ENCODE measurements around the gene SLC17A9.

The SLC17A9 gene

GRCh38 chr20:62971211-62971949, 18.9 kb downstream of the SLC17A9 start:
- DNase-seq (ENCODE audit: low read depth) = no peak
- TF ChIP-seq CTCF (IDR thresholded peaks at IDR 0.05; ENCODE audit: insufficient read depth, low read depth, low read length, missing control alignments) = no peak

GRCh38 chr20:62971950-62972844, 19.7 kb downstream of the SLC17A9 start:
- no peak overlapping the region for H3K4me3 ChIP-seq (ENCODE audit: low read length)
- TF ChIP-seq CTCF (IDR thresholded peaks at IDR 0.05; ENCODE audit: insufficient read depth, low read depth, low read length, missing control alignments) = peak; percentile 91
- DNase-seq (ENCODE audit: low read depth) = peak; percentile 84

More at GRCh38 chr20:62971211-62971949, 18.9 kb downstream of the SLC17A9 start:
- no peak overlapping the region for H3K4me3 ChIP-seq (ENCODE audit: low read length)

- H3K4me3 ChIP-seq (ENCODE audit: low read length) = no peak overlapping the region
- DNase-seq (ENCODE audit: low read depth) = no peak
- TF ChIP-seq CTCF (IDR thresholded peaks at IDR 0.05; ENCODE audit: insufficient read depth, low read depth, low read length, missing control alignments) = no peak
These were observed 20.6 kb downstream of the SLC17A9 start for GRCh38 chr20:62972845-62973745.

- no peak for DNase-seq (ENCODE audit: low read depth)
- no peak overlapping the region for H3K4me3 ChIP-seq (ENCODE audit: low read length)
- TF ChIP-seq CTCF (IDR thresholded peaks at IDR 0.05; ENCODE audit: insufficient read depth, low read depth, low read length, missing control alignments) = no peak
These were observed 22.8 kb downstream of the SLC17A9 start for GRCh38 chr20:62975251-62975760.

GRCh38 chr20:62975812-62976508, 23.5 kb downstream of the SLC17A9 start:
- DNase-seq (ENCODE audit: low read depth) = no peak
- TF ChIP-seq CTCF (IDR thresholded peaks at IDR 0.05; ENCODE audit: insufficient read depth, low read depth, low read length, missing control alignments) = no peak
- no peak overlapping the region for H3K4me3 ChIP-seq (ENCODE audit: low read length)

- no peak for DNase-seq (ENCODE audit: low read depth)
- H3K4me3 ChIP-seq (ENCODE audit: low read length) = no peak overlapping the region
- no peak for TF ChIP-seq CTCF (IDR thresholded peaks at IDR 0.05; ENCODE audit: insufficient read depth, low read depth, low read length, missing control alignments)
These were observed 24.4 kb downstream of the SLC17A9 start for GRCh38 chr20:62976886-62977285.
